HEK293 (cell line): ENCODE data around the gene ELAC1.
"Not testable (repeated sequence)": the region's sequence is repeated elsewhere in the genome, so short reads cannot be mapped to it uniquely, and the experiment has no call there.

Experiments
- CTCF ChIA-PET: fragments of 350-600 bp; formaldehyde crosslinking; extraction: SDS; loops from one replicate; lab custom pipeline; 2021; ENCODE audit warnings: antibody characterized with exemption; lab: Yijun Ruan, JAX
- POLR2A ChIA-PET: fragments of 300-600 bp; formaldehyde crosslinking; extraction: SDS; loops from one replicate; lab custom pipeline; 2020; ENCODE audit warnings: antibody characterized with exemption, inconsistent platforms; lab: Yijun Ruan, JAX
- H3K27ac ChIP-seq: fragments of 200-500 bp; sonication (Bioruptor generic); 2 replicates; pipeline ENCODE4 v1.5.1; 2014; ENCODE audit warnings: low read depth, low read length, control low read depth, inconsistent platforms; ENCODE audit errors: extremely low read depth
- H3K36me3 ChIP-seq, 2 experiments: fragments of 200-500 bp in 1 of 2; sonication (Bioruptor generic) in 1 of 2; 1 replicate in 1 of 2; 2 replicates in 1 of 2; pipeline ENCODE4 v1.5.1; 2014 to 2017; ENCODE audit warnings: inconsistent platforms in 2 of 2, low read length in 2 of 2; ENCODE audit not compliant: control insufficient read depth in 2 of 2, insufficient read depth in 1 of 2
- H3K4me1 ChIP-seq: fragments of 200-500 bp; sonication (Bioruptor generic); 2 replicates; pipeline ENCODE4 v1.5.1; 2014; ENCODE audit warnings: mild to moderate bottlenecking, low read length, inconsistent platforms; ENCODE audit not compliant: control insufficient read depth, insufficient read depth
- H3K4me3 ChIP-seq: 2 replicates; pipeline ENCODE4 v1.5.1; 2011; ENCODE audit warnings: low read depth, mild to moderate bottlenecking, control low read depth, low read length, moderate library complexity
- H3K9me3 ChIP-seq: fragments of 200-500 bp; sonication (Bioruptor generic); 2 replicates; pipeline ENCODE4 v1.5.1; 2014; ENCODE audit warnings: low read depth, low read length, inconsistent platforms; ENCODE audit not compliant: control insufficient read depth, insufficient read depth
- GLI4 ChIP-seq: fragments of 450-650 bp; formaldehyde crosslinking; IDR thresholded peaks from 2 replicates; pipeline ENCODE4 v1.5.1; 2016; ENCODE audit warnings: missing biosample characterization, missing genetic modification characterization
- INSM2 ChIP-seq: fragments of 450-650 bp; formaldehyde crosslinking; IDR thresholded peaks from 2 replicates; pipeline ENCODE4 v1.5.1; 2016; ENCODE audit warnings: missing biosample characterization, missing genetic modification characterization
- OVOL3 ChIP-seq: fragments of 450-650 bp; formaldehyde crosslinking; IDR thresholded peaks from 2 replicates; pipeline ENCODE4 v1.5.1; 2016; ENCODE audit warnings: missing biosample characterization, missing genetic modification characterization
- PRDM1 ChIP-seq: fragments of 450-650 bp; formaldehyde crosslinking; IDR thresholded peaks from 2 replicates; pipeline ENCODE4; 2016; ENCODE audit warnings: missing biosample characterization, missing genetic modification characterization
- TRIM28 ChIP-seq: IDR thresholded peaks from 2 replicates; pipeline ENCODE4 v1.6.1; 2011; ENCODE audit warnings: low read length, control low read depth, borderline replicate concordance
- ZBTB48 ChIP-seq: fragments of 450-650 bp; formaldehyde crosslinking; IDR thresholded peaks from 2 replicates; pipeline ENCODE4 v1.5.1; 2016; ENCODE audit warnings: missing biosample characterization, missing genetic modification characterization
- ZBTB8A ChIP-seq: fragments of 450-650 bp; formaldehyde crosslinking; IDR thresholded peaks from 2 replicates; pipeline ENCODE4 v1.5.1; 2016; ENCODE audit warnings: missing biosample characterization, missing genetic modification characterization
- ZNF202 ChIP-seq: fragments of 450-650 bp; formaldehyde crosslinking; IDR thresholded peaks from 2 replicates; pipeline ENCODE4 v1.5.1; 2016; ENCODE audit warnings: missing biosample characterization, missing genetic modification characterization, borderline replicate concordance
- ZNF292 ChIP-seq: fragments of 450-650 bp; formaldehyde crosslinking; IDR thresholded peaks from 2 replicates; pipeline ENCODE4 v1.5.1; 2016; ENCODE audit warnings: low read depth, missing biosample characterization, missing genetic modification characterization, borderline replicate concordance
- ZNF302 ChIP-seq: fragments of 450-650 bp; formaldehyde crosslinking; IDR thresholded peaks from 2 replicates; pipeline ENCODE4 v1.5.1; 2016; ENCODE audit warnings: missing biosample characterization, missing genetic modification characterization, low read depth
- ZNF362 ChIP-seq: fragments of 450-650 bp; formaldehyde crosslinking; IDR thresholded peaks from 2 replicates; pipeline ENCODE4 v1.5.1; 2016; ENCODE audit warnings: missing biosample characterization, missing genetic modification characterization
- ZNF449 ChIP-seq: fragments of 450-650 bp; formaldehyde crosslinking; IDR thresholded peaks from 2 replicates; pipeline ENCODE4 v1.5.1; 2017; ENCODE audit warnings: missing biosample characterization, mild to moderate bottlenecking, missing genetic modification characterization, moderate library complexity
- ZNF529 ChIP-seq: fragments of 450-650 bp; formaldehyde crosslinking; IDR thresholded peaks from 2 replicates; pipeline ENCODE4 v1.5.1; 2017; ENCODE audit warnings: missing genetic modification characterization, missing biosample characterization; ENCODE audit not compliant: insufficient replicate concordance
- ZNF555 ChIP-seq: fragments of 450-650 bp; formaldehyde crosslinking; conservative IDR thresholded peaks from 2 replicates; pipeline ENCODE4 v1.5.1; 2017; ENCODE audit warnings: missing biosample characterization, mild to moderate bottlenecking, missing genetic modification characterization, inconsistent platforms
- ZNF560 ChIP-seq: fragments of 450-650 bp; formaldehyde crosslinking; IDR thresholded peaks from 2 replicates; pipeline ENCODE4 v1.5.1; 2017; ENCODE audit warnings: missing biosample characterization, missing genetic modification characterization, borderline replicate concordance
- ZNF580 ChIP-seq: fragments of 450-650 bp; formaldehyde crosslinking; IDR thresholded peaks from 2 replicates; pipeline ENCODE4 v1.5.1; 2016; ENCODE audit warnings: missing biosample characterization, missing genetic modification characterization
- ZNF629 ChIP-seq: fragments of 450-650 bp; formaldehyde crosslinking; IDR thresholded peaks from 2 replicates; pipeline ENCODE4 v1.5.1; 2017; ENCODE audit warnings: missing biosample characterization, missing genetic modification characterization
- ZNF639 ChIP-seq: fragments of 450-650 bp; formaldehyde crosslinking; IDR thresholded peaks from 2 replicates; pipeline ENCODE4 v1.5.1; 2016; ENCODE audit warnings: missing biosample characterization, missing genetic modification characterization
- ZNF654 ChIP-seq: fragments of 450-650 bp; formaldehyde crosslinking; IDR thresholded peaks from 2 replicates; pipeline ENCODE4 v1.5.1; 2016; ENCODE audit warnings: low read depth, missing biosample characterization, missing genetic modification characterization
- ZNF658 ChIP-seq: fragments of 450-650 bp; formaldehyde crosslinking; IDR thresholded peaks from 2 replicates; pipeline ENCODE4; 2016; ENCODE audit warnings: missing biosample characterization, missing genetic modification characterization

ELAC1 gene

GRCh38 chr18:50938912-50939311 is 28.9 kb upstream of the ELAC1 start:
- Histone ChIP-seq H3K9me3 (no peaks in the 10 kb centered on the region), H3K4me3 (no peak overlapping the region), H3K36me3 (peaks cover 4 to 25% of the 10 kb centered on the region in 2 experiments), H3K4me1 (no peaks in the 10 kb centered on the region), H3K27ac (no peak overlapping the region)
- ChIA-PET POLR2A (interaction anchor here (0.6 kb wide), 1 partner anchor 119 kb away, joined by 4 read pairs; no protein-coding TSS in a partner anchor), CTCF (interaction anchor here (0.6 to 1.0 kb wide), 3 partner anchors 21 to 120 kb away, joined by 4 to 6 read pairs (median 4); no protein-coding TSS in a partner anchor)
- no peak for TF ChIP-seq ZNF449 (tag by site-specific recombination)
- TF ChIP-seq ZNF658 (tag by site-specific recombination) = no peak
- TF ChIP-seq PRDM1 (tag by site-specific recombination) = 0 out of 2 replicates have a peak, but pooled peaks have one; percentile 34
- TF ChIP-seq ZNF362 (tag by site-specific recombination) = peak; percentile 68; the same call in 1 of the 2 replicates

GRCh38 chr18:50944245-50944932 is 23.5 kb upstream of the ELAC1 start:
- ChIA-PET POLR2A (no interaction called here), CTCF (interaction anchor here (0.6 kb wide), 1 partner anchor 13 kb away, joined by 3 read pairs; no protein-coding TSS in a partner anchor)
- no peak for TF ChIP-seq GLI4 (tag by site-specific recombination)
- no peak for TF ChIP-seq INSM2 (tag by site-specific recombination)
- TF ChIP-seq TRIM28 = no peak
- no peak for TF ChIP-seq ZBTB48 (tag by site-specific recombination)
- H3K36me3 ChIP-seq = peaks cover 6 to 29% of the 10 kb centered on the region in 2 experiments
- H3K4me1 ChIP-seq = no peaks in the 10 kb centered on the region
- no peaks in the 10 kb centered on the region for H3K9me3 ChIP-seq
- H3K27ac ChIP-seq = no peak overlapping the region
- H3K4me3 ChIP-seq = no peak overlapping the region

GRCh38 chr18:50945918-50946317 is 21.9 kb upstream of the ELAC1 start:
- H3K9me3 ChIP-seq, POLR2A ChIA-PET, H3K4me1 ChIP-seq, H3K4me3 ChIP-seq, H3K27ac ChIP-seq: not testable (repeated sequence)
- H3K36me3 ChIP-seq = peaks cover 3 to 16% of the 10 kb centered on the region in 2 experiments
- CTCF ChIA-PET = interaction anchor here (0.6 kb wide), 1 partner anchor 17 kb away, joined by 3 read pairs; no protein-coding TSS in a partner anchor
- TF ChIP-seq ZNF292 (tag by site-specific recombination) (peak; percentile 83; the same call in 1 of the 2 replicates), ZNF654 (tag by site-specific recombination) (peak; percentile 44), ZNF580 (tag by site-specific recombination) (peak; percentile 44; the same call in 1 of the 2 replicates), ZNF629 (tag by site-specific recombination) (peak; percentile 43; the same call in 1 of the 2 replicates), ZNF639 (peak; percentile 65; the same call in 1 of the 2 replicates), ZNF555 (peak; percentile 79), ZNF202 (peak; percentile 76; the same call in 1 of the 2 replicates), ZNF529 (peak; percentile 23), ZNF302 (tag by site-specific recombination) (0 out of 2 replicates have a peak, but pooled peaks have one; percentile 33), ZBTB8A (peak; percentile 65), OVOL3 (0 out of 2 replicates have a peak, but pooled peaks have one; percentile 55), ZNF560 (tag by site-specific recombination) (peak; percentile 60; the same call in 1 of the 2 replicates)
